SK-N-SH (cell line): ENCODE results near the gene CCL24. TPM values are rescaled to one million over a fixed set of nuclear protein-coding genes. Genes with fewer than 3 reads are reported as not detected.

ENCODE experiments used
- CTCF ChIA-PET: fragments of 300-600, 350-600 bp; formaldehyde crosslinking; extraction: SDS; loops from one replicate; lab custom pipeline; 2021; lab: Yijun Ruan, JAX
- POLR2A ChIA-PET: fragments of 350-600 bp; sonication (Branson Sonifier 250); formaldehyde crosslinking; extraction: SDS; loops from one replicate; lab custom pipeline; 2020; ENCODE audit warnings: antibody characterized with exemption, inconsistent platforms; lab: Yijun Ruan, JAX
- DNase-seq: peaks from one replicate; pipeline ENCODE4 v3.0.0; 2012
- H2AFZ ChIP-seq: fragments of 200-600 bp; sonication (generic); 2 replicates; pipeline ENCODE4 v1.8.1; 2016; ENCODE audit warnings: antibody characterized with exemption, mild to moderate bottlenecking, low read depth
- H3F3A ChIP-seq: fragments of 200-600 bp; sonication (generic); replicated peaks from 2 replicates; pipeline ENCODE3; 2016; ENCODE audit warnings: antibody characterized with exemption, mild to moderate bottlenecking; ENCODE audit not compliant: insufficient read depth
- H3K27ac ChIP-seq, 2 experiments: fragments of 200-500 bp in 1 of 2; fragments of 200-600 bp in 1 of 2; sonication (Bioruptor generic) in 1 of 2; sonication (generic), shearing (Covaris generic) in 1 of 2; 2 replicates each; pipeline versions ENCODE4 v1.5.1 to v1.6.1; 2014 to 2016; ENCODE audit warnings: low read depth in 2 of 2, inconsistent platforms in 1 of 2, low read length in 1 of 2, mild to moderate bottlenecking in 1 of 2, mixed read lengths in 1 of 2
- H3K27me3 ChIP-seq: fragments of 200-600 bp; sonication (generic), shearing (Covaris generic); 2 replicates; pipeline ENCODE4 v1.6.1; 2016; ENCODE audit warnings: mixed run types; ENCODE audit not compliant: insufficient read depth
- H3K36me3 ChIP-seq, 2 experiments: fragments of 200-500 bp in 1 of 2; fragments of 200-600 bp in 1 of 2; sonication (Bioruptor generic) in 1 of 2; sonication (generic) in 1 of 2; replicated peaks in 1 of 2; 2 replicates each; pipeline versions ENCODE3 to v1.5.1; 2014 to 2016; ENCODE audit warnings: low read length in 1 of 2, mild to moderate bottlenecking in 1 of 2; ENCODE audit not compliant: insufficient read depth in 2 of 2, control insufficient read depth in 1 of 2
- H3K4me1 ChIP-seq, 2 experiments: fragments of 200-500 bp in 1 of 2; fragments of 200-600 bp in 1 of 2; sonication (Bioruptor generic) in 1 of 2; sonication (generic), shearing (Covaris generic) in 1 of 2; 2 replicates each; pipeline versions ENCODE4 v1.5.1 to v1.6.1; 2014 to 2016; ENCODE audit warnings: low read depth in 1 of 2, low read length in 1 of 2, mixed run types in 1 of 2; ENCODE audit not compliant: insufficient read depth in 2 of 2, control insufficient read depth in 1 of 2
- H3K4me2 ChIP-seq: fragments of 200-600 bp; sonication (generic), shearing (Covaris generic); 2 replicates; pipeline ENCODE4 v1.6.1; 2017; ENCODE audit warnings: mixed run types
- H3K4me3 ChIP-seq, 2 experiments: fragments of 200-500 bp in 1 of 2; fragments of 200-600 bp in 1 of 2; sonication (Bioruptor generic) in 1 of 2; sonication (generic), shearing (Covaris generic) in 1 of 2; 2 replicates each; pipeline versions ENCODE4 v1.5.1 to v1.8.1; 2014 to 2016; ENCODE audit warnings: low read depth in 2 of 2, inconsistent platforms in 1 of 2, low read length in 1 of 2, mild to moderate bottlenecking in 1 of 2, mixed read lengths in 1 of 2, moderate library complexity in 1 of 2
- H3K79me2 ChIP-seq: fragments of 200-600 bp; sonication (generic); 2 replicates; pipeline ENCODE4 v1.8.1; 2017; ENCODE audit warnings: mild to moderate bottlenecking; ENCODE audit not compliant: insufficient read depth
- H3K9ac ChIP-seq: fragments of 200-600 bp; sonication (generic); 2 replicates; pipeline ENCODE4 v1.6.1; 2017; ENCODE audit warnings: mixed run types
- H3K9me2 ChIP-seq: fragments of 200-600 bp; sonication (generic); 2 replicates; pipeline ENCODE4 v1.6.1; 2017; ENCODE audit warnings: mixed run types
- H3K9me3 ChIP-seq: fragments of 200-600 bp; sonication (generic); 2 replicates; pipeline ENCODE4 v1.6.1; 2017; ENCODE audit warnings: mixed run types, mild to moderate bottlenecking, moderate library complexity
- H4K20me1 ChIP-seq: fragments of 200-600 bp; sonication (generic); 2 replicates; pipeline ENCODE4 v1.6.1; 2017; ENCODE audit warnings: mild to moderate bottlenecking, mixed run types; ENCODE audit not compliant: insufficient read depth
- ELF1 ChIP-seq: IDR thresholded peaks from 2 replicates; pipeline ENCODE4 v1.4.0; 2012
- FOXJ3 ChIP-seq: sonication (generic); formaldehyde crosslinking; IDR thresholded peaks from 2 replicates; pipeline ENCODE4 v1.5.1; 2020; ENCODE audit warnings: mild to moderate bottlenecking, missing genetic modification reagents
- GABPA ChIP-seq: IDR thresholded peaks from 2 replicates; pipeline ENCODE4 v1.4.0; 2012; ENCODE audit warnings: low read depth, mild to moderate bottlenecking
- JUND ChIP-seq: IDR thresholded peaks from 2 replicates; pipeline ENCODE4 v1.4.0; 2012
- MXI1 ChIP-seq: IDR thresholded peaks from 2 replicates; pipeline ENCODE4 v1.6.1; 2012; ENCODE audit warnings: mild to moderate bottlenecking, low read depth, low read length, improper control_type of control experiment
- NRF1 ChIP-seq: IDR thresholded peaks from 2 replicates; pipeline ENCODE4 v1.6.1; 2012; ENCODE audit warnings: low read depth, mild to moderate bottlenecking, low read length
- POLR2AphosphoS5 ChIP-seq: IDR thresholded peaks from 2 replicates; pipeline ENCODE4 v1.6.1; 2012; ENCODE audit warnings: low read depth, low read length
- RCOR1 ChIP-seq: fragments of 150-350 bp; IDR thresholded peaks from 2 replicates; pipeline ENCODE4 v1.6.1; 2017; ENCODE audit warnings: antibody characterized with exemption, low read length
- REST ChIP-seq: IDR thresholded peaks from 2 replicates; pipeline ENCODE4 v1.6.1; 2012; ENCODE audit warnings: mild to moderate bottlenecking, low read depth, low read length, moderate library complexity
- RFX5 ChIP-seq: IDR thresholded peaks from 2 replicates; pipeline ENCODE4 v1.6.1; 2012; ENCODE audit warnings: mild to moderate bottlenecking, improper control_type of control experiment, low read length
- SMC3 ChIP-seq: IDR thresholded peaks from 2 replicates; pipeline ENCODE4 v1.6.1; 2012; ENCODE audit warnings: low read depth, low read length, improper control_type of control experiment
- TAF1 ChIP-seq: IDR thresholded peaks from 2 replicates; pipeline ENCODE4 v1.6.1; 2012; ENCODE audit warnings: low read depth, mild to moderate bottlenecking, low read length, moderate library complexity, borderline replicate concordance
- ZBTB33 ChIP-seq: IDR thresholded peaks from 2 replicates; pipeline ENCODE4 v1.4.0; 2012; ENCODE audit warnings: low read depth, borderline replicate concordance
- WGBS: methylation state at CpG from one replicate; pipeline ENCODE4 v1.1.6; 2017; ENCODE audit warnings: low lambda C conversion rate; 5-methylcytosine and 5-hydroxymethylcytosine counted together
- polyA plus RNA-seq, 3 experiments: library from polyadenylated mRNA; depleted of rRNA; stranded (reverse); fragments of >200 nt; gene quantifications; 2 replicates each; pipeline ENCODE4 v1.2.3, GENCODE V29; 2012

Gene CCL24
- polyA plus RNA-seq, 1 of the 3 experiments (the other 2 are of a cell fraction) = not detected

GRCh38 chr7:75811894-75812678 is 1.5 kb downstream of the CCL24 start (continued):
- TF ChIP-seq ZBTB33 = no peak

GRCh38 chr7:75809396-75809795 is 4.2 kb downstream of the CCL24 start:
- ChIA-PET POLR2A (no interaction called here), CTCF (no interaction called here)
- WGBS = 79% methylated on average over 6 of the region's 6 CpGs

GRCh38 chr7:75808106-75808505 is 5.5 kb downstream of the CCL24 start:
- Histone ChIP-seq H3K27me3 (no peaks in the 10 kb centered on the region; the same call in 1 of the 2 replicates), H3K4me2 (no peak overlapping the region), H3K4me1 (no peaks in the 10 kb centered on the region), H3K36me3 (no peaks in the 10 kb centered on the region), H3K9ac (no peak overlapping the region), H4K20me1 (no peaks in the 10 kb centered on the region), H3K79me2 (no peaks in the 10 kb centered on the region), H3F3A (no peaks in the 10 kb centered on the region), H2AFZ (no peak overlapping the region), H3K9me2 (no peaks in the 10 kb centered on the region), H3K4me3 (no peak overlapping the region), H3K27ac (no peak overlapping the region), H3K9me3 (peaks cover 10% of the 10 kb centered on the region; the same call in 1 of the 2 replicates)
- TF ChIP-seq RCOR1 (no peak), ELF1 (no peak), POLR2AphosphoS5 (no peak), NRF1 (no peak)
- POLR2A ChIA-PET = no interaction called here
- CTCF ChIA-PET = interaction anchor here (1.1 kb wide), 1 partner anchor 46 kb away, joined by 4 read pairs; no protein-coding TSS in a partner anchor
- DNase-seq = no peak
- WGBS = 26% methylated on average over 6 of the region's 6 CpGs

More at GRCh38 chr7:75809396-75809795, 4.2 kb downstream of the CCL24 start:
- Histone ChIP-seq H3K4me1 (no peaks in the 10 kb centered on the region), H3K4me3 (no peak overlapping the region), H3K27ac (no peak overlapping the region), H3K9ac (no peak overlapping the region), H3K4me2 (no peak overlapping the region), H4K20me1 (no peaks in the 10 kb centered on the region), H3K9me3 (peaks cover 10% of the 10 kb centered on the region; the same call in 1 of the 2 replicates), H3K79me2 (no peaks in the 10 kb centered on the region), H3K36me3 (no peaks in the 10 kb centered on the region), H3K27me3 (no peaks in the 10 kb centered on the region)
- no peak for DNase-seq
- TF ChIP-seq JUND = no peak
- TF ChIP-seq, all 33 proteins: peak for 0
- Histone ChIP-seq H2AFZ (no peak overlapping the region), H3K9me2 (no peaks in the 10 kb centered on the region), H3F3A (no peaks in the 10 kb centered on the region)

- no peaks in the 10 kb centered on the region for H3K9me2 ChIP-seq
- no peaks in the 10 kb centered on the region for H3K36me3 ChIP-seq
- H3K27ac ChIP-seq = no peak overlapping the region
- no peaks in the 10 kb centered on the region for H3K79me2 ChIP-seq
- no peak overlapping the region for H2AFZ ChIP-seq
- no peak overlapping the region for H3K4me3 ChIP-seq
- H3K27me3 ChIP-seq = no peaks in the 10 kb centered on the region; the same call in 1 of the 2 replicates
- ChIA-PET CTCF (no interaction called here), POLR2A (no interaction called here)
- peaks cover 10% of the 10 kb centered on the region; the same call in 1 of the 2 replicates for H3K9me3 ChIP-seq
- 50% methylated on average over 9 of the region's 9 CpGs for WGBS
- H3K9ac ChIP-seq = no peak overlapping the region
- no peaks in the 10 kb centered on the region for H4K20me1 ChIP-seq
- no peaks in the 10 kb centered on the region for H3K4me1 ChIP-seq
- H3F3A ChIP-seq = no peaks in the 10 kb centered on the region
- DNase-seq = no peak
- no peak overlapping the region for H3K4me2 ChIP-seq
- TF ChIP-seq SMC3 (no peak), FOXJ3 (no peak), TAF1 (no peak), GABPA (no peak), REST (no peak), RFX5 (no peak), MXI1 (no peak)
These were observed 6.2 kb downstream of the CCL24 start for GRCh38 chr7:75807452-75807851.
